ENCODE results near the gene SLC51B.

The SLC51B gene

GRCh38 chr15:65100442-65100841 is 55.3 kb downstream of the SLC51B start:
- no peak for DNase-seq (ENCODE audit: low spot score)

- peak; percentile 49 for DNase-seq (ENCODE audit: low spot score)
These were observed 56.3 kb downstream of the SLC51B start for GRCh38 chr15:65101411-65101890.

- no peak for DNase-seq (ENCODE audit: low spot score)
These were observed 56.9 kb downstream of the SLC51B start for GRCh38 chr15:65101891-65102708.

- DNase-seq (ENCODE audit: low spot score): no peak
These were observed 57.7 kb downstream of the SLC51B start for GRCh38 chr15:65102912-65103311.

Measured in CD4-positive, alpha-beta T cell treated with Interleukin-2 at 100 ng/mL for 4 hours (primary cell).